HepG2 (cell line): ENCODE data around the gene NCKIPSD. TPM values are rescaled to one million over a fixed set of nuclear protein-coding genes. Genes with fewer than 3 reads are reported as not detected.
A peak's percentile ranks its signal among the peaks of the same experiment; 100 is the strongest.

Experiments used
- ATM ChIP-seq: fragments of 450-650 bp; IDR thresholded peaks from 2 replicates; pipeline ENCODE4 v1.7.1; 2017; ENCODE audit warnings: mild to moderate bottlenecking, borderline replicate concordance
- FOXA3 ChIP-seq: IDR thresholded peaks from 2 replicates; pipeline ENCODE4 v1.6.1; 2016; ENCODE audit warnings: missing genetic modification reagents, missing compliant biosample characterization
- FOXK2 ChIP-seq: fragments of 450-650 bp; IDR thresholded peaks from 2 replicates; pipeline ENCODE4 v1.6.1; 2016
- FOXM1 ChIP-seq: sonication (generic); formaldehyde crosslinking; IDR thresholded peaks from 2 replicates; pipeline ENCODE4 v1.5.0; 2020; ENCODE audit warnings: missing genetic modification reagents
- GLI4 ChIP-seq: sonication (generic); formaldehyde crosslinking; IDR thresholded peaks from 2 replicates; pipeline ENCODE4 v1.5.1; 2020; ENCODE audit warnings: missing genetic modification reagents, mild to moderate bottlenecking, moderate library complexity, borderline replicate concordance
- GZF1 ChIP-seq: sonication (generic); formaldehyde crosslinking; IDR thresholded peaks from 2 replicates; pipeline ENCODE4 v1.5.1; 2020; ENCODE audit warnings: mild to moderate bottlenecking, missing genetic modification reagents
- HIC2 ChIP-seq: sonication (generic); formaldehyde crosslinking; IDR thresholded peaks from 2 replicates; pipeline ENCODE4 v1.9.0; 2022; ENCODE audit warnings: low read depth, missing genetic modification reagents
- MAX ChIP-seq: IDR thresholded peaks from 2 replicates; pipeline ENCODE4 v1.6.1; 2012; ENCODE audit warnings: inconsistent platforms
- NKX3-1 ChIP-seq: sonication (generic); formaldehyde crosslinking; IDR thresholded peaks from 2 replicates; pipeline ENCODE4 v1.5.0; 2020; ENCODE audit warnings: missing genetic modification reagents
- PAF1 ChIP-seq: IDR thresholded peaks from 2 replicates; pipeline ENCODE4 v1.6.1; 2016; ENCODE audit warnings: missing genetic modification reagents, missing compliant biosample characterization
- SAP130 ChIP-seq: IDR thresholded peaks from 2 replicates; pipeline ENCODE4 v1.6.1; 2016; ENCODE audit warnings: low read depth
- THRA ChIP-seq: sonication (generic); formaldehyde crosslinking; IDR thresholded peaks from 2 replicates; pipeline ENCODE4 v1.4.0; 2020; ENCODE audit warnings: missing genetic modification reagents, borderline replicate concordance
- YY1 ChIP-seq: IDR thresholded peaks from 2 replicates; pipeline ENCODE4 v1.6.1; 2011; ENCODE audit warnings: low read length, low read depth, moderate library complexity, mild to moderate bottlenecking; ENCODE audit not compliant: insufficient read depth, insufficient replicate concordance
- ZBED4 ChIP-seq: sonication (generic); formaldehyde crosslinking; IDR thresholded peaks from 2 replicates; pipeline ENCODE4 v1.4.0; 2020; ENCODE audit warnings: missing genetic modification reagents, borderline replicate concordance
- ZBTB38 ChIP-seq: sonication (generic); formaldehyde crosslinking; IDR thresholded peaks from 2 replicates; pipeline ENCODE4 v1.5.1; 2020; ENCODE audit warnings: mild to moderate bottlenecking, missing genetic modification reagents
- ZNF382 ChIP-seq: sonication (generic); formaldehyde crosslinking; IDR thresholded peaks from 2 replicates; pipeline ENCODE4 v1.5.0; 2020; ENCODE audit warnings: missing genetic modification reagents, mild to moderate bottlenecking, borderline replicate concordance
- ZNF558 ChIP-seq: sonication (generic); formaldehyde crosslinking; IDR thresholded peaks from 2 replicates; pipeline ENCODE4 v1.9.0; 2022; ENCODE audit warnings: mild to moderate bottlenecking, missing genetic modification reagents, borderline replicate concordance
- ZNF605 ChIP-seq: sonication (generic); formaldehyde crosslinking; IDR thresholded peaks from 2 replicates; pipeline ENCODE4 v1.8.0; 2022; ENCODE audit warnings: mild to moderate bottlenecking, missing genetic modification reagents
- polyA plus RNA-seq, 8 experiments: library from polyadenylated mRNA; depleted of rRNA in 3 of 8; stranded (reverse) in 7 of 8; unstranded in 1 of 8; fragments of >200 nt; fragmentation: Illumina TruSeq in 4 of 8; extraction: Trizol in 4 of 8; gene quantifications; 2 replicates each; pipeline versions ENCODE4 v1.2.1 to v1.2.3, GENCODE V29; 2011 to 2016; ENCODE audit warnings: low read depth in 4 of 8, missing spikeins in 1 of 8, mixed read lengths in 1 of 8; ENCODE audit not compliant: insufficient read depth in 1 of 8
- total RNA-seq, 5 experiments: library from RNA; depleted of rRNA; stranded (reverse); fragments of >200 nt; fragmentation: Illumina TruSeq; extraction: Trizol; gene quantifications; 2 replicates each; pipeline ENCODE4 v1.2.3, GENCODE V29; 2016; ENCODE audit warnings: low read depth in 1 of 5
- TF ChIP-seq, protein P1 (sequence below): sonication (generic); formaldehyde crosslinking; IDR thresholded peaks from 2 replicates; pipeline ENCODE4 v1.4.0; 2020; ENCODE audit warnings: missing genetic modification reagents
- TF ChIP-seq, protein P2 (sequence below): sonication (generic); formaldehyde crosslinking; IDR thresholded peaks from 2 replicates; pipeline ENCODE4 v1.4.0; 2020; ENCODE audit warnings: low read depth, mild to moderate bottlenecking, missing genetic modification reagents

Gene NCKIPSD
- total and polyA plus RNA-seq, 2 of the 13 experiments (the other 11 are each of a cell fraction or from before 2014, with no cell fraction given), result 13.5 to 35.2 TPM

DNA sequence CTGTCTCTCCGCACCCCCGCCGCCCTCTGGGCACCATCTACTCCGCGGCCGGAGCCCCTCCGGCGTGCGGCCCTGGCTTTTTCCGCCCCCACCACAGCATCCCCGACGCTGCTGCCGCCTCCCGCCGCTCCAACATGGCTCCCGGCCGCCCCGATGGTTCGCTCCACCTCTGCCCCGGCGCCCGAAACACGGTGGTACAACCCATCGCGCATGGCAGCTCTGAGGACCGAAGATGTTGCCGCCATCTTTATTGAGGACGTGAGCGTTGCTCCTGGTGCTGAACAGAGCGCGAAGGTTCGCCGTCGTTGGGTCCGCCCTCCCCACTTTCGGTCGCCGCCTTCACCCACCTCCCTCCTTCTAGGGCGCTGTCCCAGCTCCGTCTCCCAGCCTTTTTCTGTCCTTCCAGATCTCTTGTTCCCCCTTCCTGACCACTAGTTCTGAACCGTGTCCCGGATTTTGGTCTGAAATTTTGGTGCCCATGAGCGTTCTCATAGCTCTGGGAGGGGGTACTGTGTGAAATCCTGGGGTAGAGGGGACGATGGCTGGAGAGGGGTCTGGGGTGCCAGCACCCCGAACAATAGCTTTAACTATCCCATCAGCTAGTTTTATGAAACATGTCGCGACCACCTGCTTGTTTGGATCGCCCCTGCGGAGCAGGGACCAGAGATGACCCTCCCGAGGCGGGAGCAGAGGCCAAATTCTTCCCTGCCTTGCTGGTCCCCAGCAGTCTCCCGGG lies 22.8 kb downstream of the NCKIPSD start, which contains the start of gene CELSR3 (continued):
- 0 out of 2 replicates have a peak, but pooled peaks have one; percentile 18 for TF ChIP-seq SAP130 (CRISPR knock-in tag)
- TF ChIP-seq GLI4 (CRISPR knock-in tag), result peak; percentile 88; the same call in 1 of the 2 replicates
- peak; percentile 94 for TF ChIP-seq YY1
- no peak for TF ChIP-seq THRA
- peak; percentile 52; the same call in 1 of the 2 replicates for TF ChIP-seq MAX
- no peak for TF ChIP-seq FOXM1 (CRISPR knock-in tag)
- no peak for TF ChIP-seq NKX3-1 (CRISPR knock-in tag)
- TF ChIP-seq ZNF605, result 0 out of 2 replicates have a peak, but pooled peaks have one; percentile 11
- TF ChIP-seq FOXA3 (CRISPR knock-in tag), result no peak
- 0 out of 2 replicates have a peak, but pooled peaks have one; percentile 0 for TF ChIP-seq ZNF558 (CRISPR knock-in tag)
- TF ChIP-seq ZBED4 (CRISPR knock-in tag), result 0 out of 2 replicates have a peak, but pooled peaks have one; percentile 11
- peak; percentile 24; the same call in 1 of the 2 replicates for TF ChIP-seq ZBTB38 (CRISPR knock-in tag)
- peak; percentile 50; the same call in 1 of the 2 replicates for TF ChIP-seq FOXK2
- TF ChIP-seq, protein P1, sequence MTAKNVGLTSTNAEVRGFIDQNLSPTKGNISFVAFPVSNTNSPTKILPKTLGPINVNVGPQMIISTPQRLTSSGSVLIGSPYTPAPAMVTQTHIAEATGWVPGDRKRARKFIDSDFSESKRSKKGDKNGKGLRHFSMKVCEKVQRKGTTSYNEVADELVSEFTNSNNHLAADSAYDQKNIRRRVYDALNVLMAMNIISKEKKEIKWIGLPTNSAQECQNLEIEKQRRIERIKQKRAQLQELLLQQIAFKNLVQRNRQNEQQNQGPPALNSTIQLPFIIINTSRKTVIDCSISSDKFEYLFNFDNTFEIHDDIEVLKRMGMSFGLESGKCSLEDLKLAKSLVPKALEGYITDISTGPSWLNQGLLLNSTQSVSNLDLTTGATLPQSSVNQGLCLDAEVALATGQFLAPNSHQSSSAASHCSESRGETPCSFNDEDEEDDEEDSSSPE (CRISPR knock-in tag), result no peak; the same call in 1 of the 2 replicates
- no peak for TF ChIP-seq GZF1
- no peak for TF ChIP-seq HIC2 (CRISPR knock-in tag)
- no peak for TF ChIP-seq ATM
- TF ChIP-seq, protein P2, sequence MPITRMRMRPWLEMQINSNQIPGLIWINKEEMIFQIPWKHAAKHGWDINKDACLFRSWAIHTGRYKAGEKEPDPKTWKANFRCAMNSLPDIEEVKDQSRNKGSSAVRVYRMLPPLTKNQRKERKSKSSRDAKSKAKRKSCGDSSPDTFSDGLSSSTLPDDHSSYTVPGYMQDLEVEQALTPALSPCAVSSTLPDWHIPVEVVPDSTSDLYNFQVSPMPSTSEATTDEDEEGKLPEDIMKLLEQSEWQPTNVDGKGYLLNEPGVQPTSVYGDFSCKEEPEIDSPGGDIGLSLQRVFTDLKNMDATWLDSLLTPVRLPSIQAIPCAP (CRISPR knock-in tag), result no peak
- TF ChIP-seq PAF1 (CRISPR knock-in tag), result no peak
- TF ChIP-seq ZNF382, result no peak
